B cell (primary cell): ENCODE results near the gene GFI1B. TPM values are rescaled to one million over a fixed set of nuclear protein-coding genes. Genes with fewer than 3 reads are reported as not detected.

Experiments used
- ATAC-seq: fragments of 200-7000 bp; cut with Tn5 transposase; one replicate; pipeline ENCODE4 v1.10.0; 2021; ENCODE audit warnings: low read depth, mild to moderate bottlenecking, moderate number of reproducible peaks, moderate library complexity
- CTCF ChIA-PET: fragments of 350-600 bp; sonication (Branson Sonifier 250); formaldehyde crosslinking; loops from one replicate; lab custom pipeline; 2021; ENCODE audit warnings: antibody characterized with exemption, inconsistent platforms; lab: Charles Lee
- POLR2A ChIA-PET: fragments of 350-600 bp; sonication (Branson Sonifier 250); formaldehyde crosslinking; loops from one replicate; lab custom pipeline; 2021; ENCODE audit warnings: antibody characterized with exemption; lab: Charles Lee
- DNase-seq: peaks from one replicate; pipeline ENCODE4 v3.0.0; 2013
- H2AFZ ChIP-seq: 2 replicates; pipeline ENCODE4 v1.6.1; 2012; ENCODE audit warnings: mild to moderate bottlenecking, low read depth, low read length; ENCODE audit not compliant: insufficient read depth, poor library complexity, severe bottlenecking
- H3K27ac ChIP-seq, 2 donors: 1 replicate in 1 of 2; 2 replicates in 1 of 2; pipeline ENCODE4 v1.5.1; 2012 to 2013; ENCODE audit warnings: low read length in 2 of 2, mild to moderate bottlenecking in 2 of 2, moderate library complexity in 1 of 2
- H3K27me3 ChIP-seq, 4 experiments: fragments of 200-600 bp in 1 of 4; sonication (generic) in 1 of 4; replicated peaks in 1 of 4; 1 replicate in 2 of 4; 2 replicates in 2 of 4; pipeline versions ENCODE4 v1.6.1 to v1.7.0; 2013 to 2016; ENCODE audit warnings: low read length in 3 of 4, mild to moderate bottlenecking in 2 of 4, mixed read lengths in 1 of 4, moderate library complexity in 1 of 4; ENCODE audit not compliant: insufficient read depth in 4 of 4, control insufficient read depth in 3 of 4; ENCODE audit errors: control extremely low read depth in 1 of 4
- H3K36me3 ChIP-seq, 2 experiments: replicated peaks in 1 of 2; 1 replicate in 1 of 2; 2 replicates in 1 of 2; pipeline versions ENCODE4 v1.6.1 to v1.7.1; 2013; ENCODE audit warnings: low read length in 1 of 2; ENCODE audit not compliant: insufficient read depth in 2 of 2, control insufficient read depth in 1 of 2; ENCODE audit errors: control extremely low read depth in 1 of 2, extremely low read depth in 1 of 2
- H3K4me1 ChIP-seq, 2 donors: fragments of 200-600 bp in 1 of 2; sonication (generic) in 1 of 2; 1 replicate in 1 of 2; 2 replicates in 1 of 2; pipeline versions ENCODE4 v1.5.1 to v1.6.1; 2013 to 2017; ENCODE audit warnings: low read length in 2 of 2; ENCODE audit not compliant: control insufficient read depth in 2 of 2, insufficient read depth in 2 of 2
- H3K4me2 ChIP-seq: replicated peaks from 2 replicates; pipeline ENCODE3; 2012; ENCODE audit warnings: mild to moderate bottlenecking, low read depth, low read length; ENCODE audit not compliant: poor library complexity, severe bottlenecking
- H3K4me3 ChIP-seq, 5 experiments: fragments of 200-600 bp in 1 of 5; sonication (generic) in 1 of 5; 1 replicate in 3 of 5; 2 replicates in 2 of 5; pipeline versions ENCODE4 v1.5.1 to v1.7.0; 2011 to 2016; ENCODE audit warnings: low read length in 4 of 5, mild to moderate bottlenecking in 4 of 5, low read depth in 2 of 5, control low read depth in 1 of 5, moderate library complexity in 1 of 5; ENCODE audit not compliant: insufficient read depth in 1 of 5; ENCODE audit errors: control extremely low read depth in 1 of 5, extremely low read depth in 1 of 5
- H3K79me2 ChIP-seq: fragments of 200-600 bp; sonication (generic); one replicate; pipeline ENCODE4 v1.6.0; 2016; ENCODE audit warnings: low read length; ENCODE audit not compliant: control insufficient read depth, insufficient read depth
- H3K9ac ChIP-seq: fragments of 200-600 bp; sonication (generic); 2 replicates; pipeline ENCODE4 v1.6.1; 2017; ENCODE audit warnings: mild to moderate bottlenecking, low read length, moderate library complexity
- H3K9me3 ChIP-seq, 3 donors: one replicate each; pipeline versions ENCODE4 v1.6.1 to v1.7.1; 2013; ENCODE audit warnings: low read length in 2 of 3; ENCODE audit not compliant: control insufficient read depth in 2 of 3, insufficient read depth in 1 of 3; ENCODE audit errors: control extremely low read depth in 1 of 3
- H4K20me1 ChIP-seq: 2 replicates; pipeline ENCODE4 v1.6.0; 2012; ENCODE audit warnings: mild to moderate bottlenecking, low read length; ENCODE audit not compliant: insufficient read depth, control insufficient read depth, poor library complexity, severe bottlenecking
- H3K27ac Mint-ChIP-seq: one replicate; pipeline ENCODE4 v1.8.0; 2021; ENCODE audit warnings: mixed read lengths
- H3K27me3 Mint-ChIP-seq: one replicate; pipeline ENCODE4 v1.8.0; 2021; ENCODE audit warnings: mixed read lengths
- H3K4me1 Mint-ChIP-seq: one replicate; pipeline ENCODE4 v1.8.0; 2021; ENCODE audit warnings: mixed read lengths
- H3K4me3 Mint-ChIP-seq: one replicate; pipeline ENCODE4 v1.8.0; 2021; ENCODE audit warnings: mixed read lengths
- H3K9me3 Mint-ChIP-seq: one replicate; pipeline ENCODE4 v1.8.0; 2022; ENCODE audit warnings: mixed read lengths; ENCODE audit not compliant: insufficient read depth
- CTCF ChIP-seq: fragments of 200-600 bp; IDR thresholded peaks from one replicate; pipeline ENCODE4 v1.8.0; 2022; ENCODE audit warnings: antibody characterized with exemption, mild to moderate bottlenecking
- EZH2 ChIP-seq: IDR thresholded peaks from 2 replicates; pipeline ENCODE4 v1.6.1; 2012; ENCODE audit warnings: borderline replicate concordance, low read depth, mild to moderate bottlenecking, moderate library complexity, low read length; ENCODE audit not compliant: insufficient read depth, poor library complexity, severe bottlenecking
- WGBS: methylation state at CpG from one replicate; pipeline ENCODE4 v1.1.5; 2013; ENCODE audit warnings: missing lambda C conversion rate; ENCODE audit not compliant: insufficient coverage; 5-methylcytosine and 5-hydroxymethylcytosine counted together
- intact Hi-C: fragments of 100-400 bp; cut with micrococcal nuclease; formaldehyde crosslinking; loops from one replicate; pipeline ENCODE4 v1.10.0; 2022
- polyA plus RNA-seq: library from polyadenylated mRNA; depleted of rRNA; stranded (reverse); fragments of >200 nt; gene quantifications from 2 replicates; pipeline ENCODE4 v1.2.3, GENCODE V29; 2012
- total RNA-seq, 2 donors: library from RNA; stranded (reverse); fragments of 120-200 nt in 1 of 2; gene quantifications; 1 replicate in 1 of 2; 2 replicates in 1 of 2; pipeline versions ENCODE4 v1.2.3 to v1.2.4, GENCODE V29; 2013 to 2022

GFI1B gene
- total and polyA plus RNA-seq, 2 donors (not counting 1 experiment from before 2014, with no cell fraction given): 0.09 TPM; not detected in 1

GRCh38 chr9:132939169-132939568 lies 39.3 kb upstream of the GFI1B start:
- DNase-seq: no peak
- Histone ChIP-seq H3K9me3 (no peaks in the 10 kb centered on the region), H3K4me2 (no peak overlapping the region), H3K79me2 (peaks cover 85% of the 10 kb centered on the region), H3K4me1 (peaks cover 12 to 16% of the 10 kb centered on the region in 2 donors), H3K4me3 (no peak overlapping the region), H3K27me3 (no peaks in the 10 kb centered on the region), H3K9ac (no peak overlapping the region), H2AFZ (no peak overlapping the region), H3K27ac (no peak overlapping the region), H3K36me3 (peaks cover 0 to 6% of the 10 kb centered on the region in 2 experiments), H4K20me1 (peaks cover 63% of the 10 kb centered on the region)
- ChIA-PET POLR2A (no interaction called here), CTCF (interaction anchor here (1.5 kb wide), 1 partner anchor 39 kb away, joined by 5 read pairs; the partner anchor contains the start of gene GFI1B)
- Mint-ChIP-seq H3K4me1 (peaks cover 15% of the 10 kb centered on the region), H3K27ac (no peak overlapping the region), H3K27me3 (no peaks in the 10 kb centered on the region), H3K4me3 (no peak overlapping the region), H3K9me3 (no peaks in the 10 kb centered on the region)
- no peak for ATAC-seq
- no CpG with 5 or more reads among the region's 1 CpG for WGBS
- TF ChIP-seq EZH2: no peak
- no peak for TF ChIP-seq CTCF
- intact Hi-C loops: no loop called here

- peak overlapping the region; percentile 11 for H3K4me3 Mint-ChIP-seq
- ATAC-seq (no peak), DNase-seq (no peak)
- POLR2A ChIA-PET: no interaction called here
- H3K27ac Mint-ChIP-seq: no peak overlapping the region
- Histone ChIP-seq H3K4me1 (peaks cover 18 to 23% of the 10 kb centered on the region in 2 donors), H3K4me2 (no peak overlapping the region), H3K27ac (no peak overlapping the region), H3K4me3 (no peak overlapping the region), H2AFZ (no peak overlapping the region), H3K9ac (no peak overlapping the region), H3K27me3 (no peaks in the 10 kb centered on the region), H3K79me2 (peaks cover 66% of the 10 kb centered on the region), H3K36me3 (no peaks in the 10 kb centered on the region), H3K9me3 (no peaks in the 10 kb centered on the region), H4K20me1 (peaks cover 33% of the 10 kb centered on the region)
- no peaks in the 10 kb centered on the region for H3K9me3 Mint-ChIP-seq
- intact Hi-C loops: loop anchor here (5.0 kb wide), 1 partner anchor 865 kb away; the partner anchor contains the start of gene MED27
- peaks cover 23% of the 10 kb centered on the region for H3K4me1 Mint-ChIP-seq
- WGBS: no CpG with 5 or more reads among the region's 5 CpGs
- no peak for TF ChIP-seq EZH2
- no peak for TF ChIP-seq CTCF
- H3K27me3 Mint-ChIP-seq: no peaks in the 10 kb centered on the region
- CTCF ChIA-PET: interaction anchor here (1.1 to 2.1 kb wide), 6 partner anchors 8 to 80 kb away, joined by 3 to 10 read pairs (median 4); partner anchors contain the start of gene GFI1B
Observed at GRCh38 chr9:132942541-132943182, 35.8 kb upstream of the GFI1B start.
